Measurements from ENCODE around the gene FAT3. TPM values are rescaled to one million over a fixed set of nuclear protein-coding genes. Genes with fewer than 3 reads are reported as not detected.

FAT3 gene
- total and polyA plus RNA-seq, 2 donors (not counting 3 experiments of a cell fraction or from before 2014, with no cell fraction given): 0.08 to 1.4 TPM

GRCh38 chr11:92179017-92179670, 45.5 kb upstream of the FAT3 start:
- POLR2A ChIA-PET: no interaction called here
- Histone ChIP-seq H3K36me3 (ENCODE audit: control insufficient read depth in 2 of 2, extremely low read depth in 1 of 2, insufficient read depth in 2 of 2, low read length in 2 of 2) (no peaks in the 10 kb centered on the region), H3K79me2 (ENCODE audit: control insufficient read depth, insufficient read depth, low read length) (no peaks in the 10 kb centered on the region), H3K27me3 (ENCODE audit: control insufficient read depth in 2 of 2, insufficient read depth in 2 of 2, low read length in 2 of 2) (no peaks in the 10 kb centered on the region), H4K20me1 (replicated peaks; ENCODE audit: control insufficient read depth, extremely low read depth, insufficient read depth, low read length) (no peaks in the 10 kb centered on the region), H3K4me3 (replicated peaks in 1 of 3; ENCODE audit: insufficient read depth in 1 of 3, low read depth in 1 of 3, low read length in 3 of 3) (no peak overlapping the region), H3K4me2 (ENCODE audit: insufficient read depth, low read length) (no peak overlapping the region), H3K9ac (replicated peaks; ENCODE audit: extremely low read depth, insufficient read depth, low read length) (no peak overlapping the region), H3K4me1 (ENCODE audit: control insufficient read depth, extremely low read depth, insufficient read depth, low read length) (no peaks in the 10 kb centered on the region), H3K27ac (ENCODE audit: insufficient read depth, low read depth, low read length) (no peak overlapping the region), H3K9me3 (replicated peaks; ENCODE audit: control insufficient read depth, insufficient read depth, low read length) (no peaks in the 10 kb centered on the region), H3K9me1 (replicated peaks; ENCODE audit: control insufficient read depth, extremely low read depth, insufficient read depth, low read length) (no peaks in the 10 kb centered on the region), H2AFZ (ENCODE audit: low read depth, low read length) (no peak overlapping the region)
- FAIRE-seq: no peak
- BruUV-seq (replicated peaks): no TSS peak
- TF ChIP-seq POLR2AphosphoS5 (IDR thresholded peaks at IDR 0.05; ENCODE audit: insufficient read depth, low read depth, low read length) (no peak), EZH2 (IDR thresholded peaks at IDR 0.05; ENCODE audit: borderline replicate concordance, low read depth, low read length, severe bottlenecking) (no peak), POLR2A (IDR thresholded peaks at IDR 0.05; ENCODE audit: low read depth, low read length) (no peak), CTCF (IDR thresholded peaks at IDR 0.05; ENCODE audit: extremely low read depth in 1 of 2, insufficient read depth in 1 of 2, low read depth in 1 of 2, low read length in 2 of 2) (no peak), MAX (IDR thresholded peaks at IDR 0.05; ENCODE audit: insufficient read depth, insufficient read length) (no peak), GATA2 (IDR thresholded peaks at IDR 0.05; ENCODE audit: insufficient read depth, insufficient read length, low read depth, low read length) (no peak), MYC (IDR thresholded peaks at IDR 0.05; ENCODE audit: low read depth, low read length) (no peak), JUN (IDR thresholded peaks at IDR 0.05; ENCODE audit: borderline replicate concordance, insufficient read depth, insufficient read length, low read depth) (no peak), FOS (IDR thresholded peaks at IDR 0.05; ENCODE audit: borderline replicate concordance, insufficient read depth, low read length) (no peak)
- dilution Hi-C loops (cut with MboI; ENCODE audit: extremely low pct_ligation_motif_present, low sequenced_read_pairs) (no loop called here), intact Hi-C loops (cut with micrococcal nuclease) (no loop called here)
- no peak for DNase-seq (ENCODE audit: low read depth, low spot score)
- CTCF ChIA-PET: no interaction called here

Measured in endothelial cell of umbilical vein (primary cell).